CMK (cell line): Measurements from ENCODE around the gene PLB1.

Source experiments
- DNase-seq: peaks from one replicate; pipeline ENCODE4 v3.0.0-alpha.2; 2010; ENCODE audit warnings: low read depth

The PLB1 gene

DNA sequence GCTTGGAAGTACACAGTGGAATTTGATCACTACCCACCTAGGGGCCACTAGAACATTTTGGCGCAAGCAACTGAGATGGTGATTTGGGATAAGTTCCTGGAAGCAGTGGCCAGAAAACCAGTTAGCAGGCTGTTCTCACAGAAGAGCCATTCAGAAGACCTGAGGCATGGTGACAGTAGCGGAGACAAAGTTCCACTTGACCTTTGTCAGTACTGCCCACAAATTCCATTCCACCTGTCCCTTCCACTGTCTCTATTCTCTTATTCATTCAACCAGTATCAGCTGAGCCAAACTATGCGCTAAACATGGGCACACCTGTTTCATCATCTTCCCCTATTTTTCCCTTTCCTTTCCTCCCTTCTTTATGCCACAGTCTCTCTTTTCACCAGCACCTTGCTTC lies 196.6 kb downstream of the PLB1 start:
- no peak for DNase-seq

DNA sequence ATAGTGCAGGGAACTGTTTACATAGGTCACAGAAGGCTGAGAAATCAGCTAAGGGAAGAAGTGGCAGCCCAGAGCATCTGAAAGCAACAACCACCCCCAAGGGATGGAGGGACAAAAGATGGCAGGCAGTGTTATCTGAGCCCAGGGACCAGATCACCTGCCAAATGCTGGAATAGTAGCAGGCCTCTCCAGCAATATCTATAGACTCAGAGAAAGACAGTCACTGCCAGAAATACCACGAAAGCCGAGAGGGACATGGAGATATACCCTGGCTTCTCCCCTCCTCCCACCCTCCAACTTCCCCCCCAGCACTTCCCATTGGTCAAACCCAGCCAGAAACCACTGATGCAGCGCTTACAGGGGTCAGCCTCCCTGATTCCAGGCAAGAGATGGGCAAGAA lies 197.4 kb downstream of the PLB1 start:
- no peak for DNase-seq
